CD14-positive monocyte (primary cell): Measurements from ENCODE around the gene ZSCAN5C. TPM values are rescaled to one million over a fixed set of nuclear protein-coding genes. Genes with fewer than 3 reads are reported as not detected.

Experiments used
- DNase-seq, 3 donors: peaks; one replicate each; pipeline ENCODE4 v3.0.0-alpha.2; 2011 to 2022
- H2AFZ ChIP-seq: 2 replicates; pipeline ENCODE4 v1.6.0; 2012; ENCODE audit warnings: mild to moderate bottlenecking, low read depth, low read length, inconsistent platforms; ENCODE audit not compliant: insufficient read depth, poor library complexity, severe bottlenecking
- H3K27ac ChIP-seq, 2 donors: 1 replicate in 1 of 2; 2 replicates in 1 of 2; pipeline ENCODE4 v1.5.1; 2012 to 2013; ENCODE audit warnings: low read length in 2 of 2, control low read depth in 1 of 2, inconsistent platforms in 1 of 2, low read depth in 1 of 2, mild to moderate bottlenecking in 1 of 2
- H3K27me3 ChIP-seq, 2 donors: one replicate each; pipeline versions ENCODE4 v1.6.0 to v1.6.1; 2011 to 2013; ENCODE audit warnings: low read length in 2 of 2; ENCODE audit not compliant: control insufficient read depth in 2 of 2, insufficient read depth in 2 of 2
- H3K36me3 ChIP-seq, 2 donors: replicated peaks in 1 of 2; 1 replicate in 1 of 2; 2 replicates in 1 of 2; pipeline versions ENCODE4 v1.5.1 to v1.6.1; 2012 to 2013; ENCODE audit warnings: low read length in 2 of 2, control low read depth in 1 of 2, inconsistent platforms in 1 of 2, mild to moderate bottlenecking in 1 of 2; ENCODE audit not compliant: insufficient read depth in 2 of 2, control insufficient read depth in 1 of 2
- H3K4me1 ChIP-seq, 2 donors: 1 replicate in 1 of 2; 2 replicates in 1 of 2; pipeline versions ENCODE4 v1.5.1 to v1.6.1; 2012 to 2013; ENCODE audit warnings: low read length in 2 of 2, control low read depth in 1 of 2, inconsistent platforms in 1 of 2, mild to moderate bottlenecking in 1 of 2, moderate library complexity in 1 of 2; ENCODE audit not compliant: insufficient read depth in 2 of 2, control insufficient read depth in 1 of 2
- H3K4me2 ChIP-seq: replicated peaks from 2 replicates; pipeline ENCODE3; 2012; ENCODE audit warnings: low read length, moderate library complexity, mild to moderate bottlenecking; ENCODE audit not compliant: poor library complexity, severe bottlenecking; ENCODE audit errors: extremely low read depth
- H3K4me3 ChIP-seq, 3 experiments: fragments of 200-600 bp in 1 of 3; sonication (generic) in 1 of 3; replicated peaks in 1 of 3; 1 replicate in 2 of 3; 2 replicates in 1 of 3; pipeline ENCODE4 v1.5.1; 2011 to 2013; ENCODE audit warnings: low read length in 3 of 3, mild to moderate bottlenecking in 3 of 3, control low read depth in 2 of 3, low read depth in 2 of 3, inconsistent platforms in 1 of 3, moderate library complexity in 1 of 3
- H3K79me2 ChIP-seq: 2 replicates; pipeline ENCODE4 v1.6.0; 2012; ENCODE audit warnings: mild to moderate bottlenecking, control low read depth, inconsistent platforms, low read length, moderate library complexity; ENCODE audit not compliant: insufficient read depth
- H3K9ac ChIP-seq: 2 replicates; pipeline ENCODE4 v1.6.0; 2017; ENCODE audit warnings: low read length, mild to moderate bottlenecking; ENCODE audit not compliant: insufficient read depth, poor library complexity, severe bottlenecking
- H3K9me3 ChIP-seq, 2 donors: replicated peaks in 1 of 2; 1 replicate in 1 of 2; 2 replicates in 1 of 2; pipeline versions ENCODE4 v1.5.1 to v1.6.1; 2012 to 2013; ENCODE audit warnings: low read length in 2 of 2, control low read depth in 1 of 2; ENCODE audit not compliant: control insufficient read depth in 1 of 2, insufficient read depth in 1 of 2
- H4K20me1 ChIP-seq: 2 replicates; pipeline ENCODE4 v1.6.0; 2012; ENCODE audit warnings: mild to moderate bottlenecking, low read length, control low read depth, moderate library complexity; ENCODE audit not compliant: insufficient read depth
- H3K27ac Mint-ChIP-seq, 7 donors: one replicate each; pipeline ENCODE4 v1.8.0; 2020; ENCODE audit warnings: mild to moderate bottlenecking in 7 of 7, mixed read lengths in 7 of 7, moderate library complexity in 6 of 7, inconsistent platforms in 2 of 7
- H3K27me3 Mint-ChIP-seq, 3 donors: one replicate each; pipeline ENCODE4 v1.8.0; 2021 to 2022; ENCODE audit warnings: low read depth in 3 of 3, mild to moderate bottlenecking in 3 of 3, mixed read lengths in 3 of 3, moderate library complexity in 3 of 3, inconsistent platforms in 1 of 3
- H3K36me3 Mint-ChIP-seq, 2 donors: one replicate each; pipeline ENCODE4 v1.8.0; 2020; ENCODE audit warnings: mixed read lengths in 2 of 2, inconsistent platforms in 1 of 2, mild to moderate bottlenecking in 1 of 2
- H3K4me1 Mint-ChIP-seq: one replicate; pipeline ENCODE4 v1.8.0; 2020; ENCODE audit warnings: mild to moderate bottlenecking, mixed read lengths
- H3K4me3 Mint-ChIP-seq, 2 donors: one replicate each; pipeline ENCODE4 v1.8.0; 2020; ENCODE audit warnings: mild to moderate bottlenecking in 2 of 2, mixed read lengths in 2 of 2, moderate library complexity in 1 of 2
- H3K9me3 Mint-ChIP-seq, 7 donors: one replicate each; pipeline ENCODE4 v1.8.0; 2020 to 2022; ENCODE audit warnings: mixed read lengths in 7 of 7, mild to moderate bottlenecking in 6 of 7, moderate library complexity in 6 of 7, inconsistent platforms in 2 of 7
- WGBS: methylation state at CpG from one replicate; pipeline ENCODE4 v1.1.5; 2013; ENCODE audit warnings: missing lambda C conversion rate; ENCODE audit not compliant: insufficient coverage; 5-methylcytosine and 5-hydroxymethylcytosine counted together
- intact Hi-C, 2 donors: fragments of 100-400 bp; cut with micrococcal nuclease; formaldehyde crosslinking; loops; one replicate each; pipeline versions ENCODE4 v1.15.0 to v1.15.1; 2023
- polyA plus RNA-seq, 3 donors: library from polyadenylated mRNA; depleted of rRNA in 1 of 3; unstranded in 2 of 3; stranded (reverse) in 1 of 3; fragments of 300-500 nt in 2 of 3; fragments of >200 nt in 1 of 3; fragmentation: Illumina TruSeq in 2 of 3; gene quantifications; 1 replicate in 2 of 3; 2 replicates in 1 of 3; pipeline ENCODE4 v1.2.3, GENCODE V29; 2012 to 2021
- TF ChIP-seq, protein P1 (sequence below): fragments of 200-600 bp; IDR thresholded peaks from one replicate; pipeline ENCODE4 v1.8.0; 2022; ENCODE audit warnings: antibody characterized with exemption, mild to moderate bottlenecking

Gene ZSCAN5C
- polyA plus RNA-seq, 3 donors, result not detected

DNA sequence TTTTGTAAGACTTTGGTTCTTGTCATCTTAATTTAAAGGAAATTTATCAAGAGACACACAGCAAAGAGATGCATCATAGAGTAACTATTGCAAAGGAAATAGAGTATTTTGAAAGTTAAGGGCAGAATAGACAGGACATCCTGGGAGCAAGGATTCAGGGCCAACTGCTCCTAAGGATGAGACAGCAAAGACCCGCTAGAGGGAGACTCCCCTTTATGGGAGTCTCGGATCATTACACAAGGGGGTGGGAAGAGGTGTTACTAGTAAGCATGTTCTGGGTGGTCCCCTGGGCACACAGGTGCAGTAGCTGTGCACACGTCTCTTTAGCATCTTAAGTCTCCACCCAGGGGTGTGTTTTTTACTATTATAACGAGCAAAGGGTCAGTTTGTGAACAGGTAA, 9.6 kb downstream of the ZSCAN5C start:
- Mint-ChIP-seq H3K36me3 (no peaks in the 10 kb centered on the region), H3K4me3 (no peak overlapping the region), H3K9me3 (peaks cover 0 to 9% (median 0%) of the 10 kb centered on the region in 7 donors), H3K27ac (no peak overlapping the region), H3K4me1 (peaks cover under 1% of the 10 kb centered on the region), H3K27me3 (peaks cover 8 to 27% (median 16%) of the 10 kb centered on the region in 3 donors)
- H3K27ac ChIP-seq, result no peak overlapping the region
- TF ChIP-seq, protein P1, sequence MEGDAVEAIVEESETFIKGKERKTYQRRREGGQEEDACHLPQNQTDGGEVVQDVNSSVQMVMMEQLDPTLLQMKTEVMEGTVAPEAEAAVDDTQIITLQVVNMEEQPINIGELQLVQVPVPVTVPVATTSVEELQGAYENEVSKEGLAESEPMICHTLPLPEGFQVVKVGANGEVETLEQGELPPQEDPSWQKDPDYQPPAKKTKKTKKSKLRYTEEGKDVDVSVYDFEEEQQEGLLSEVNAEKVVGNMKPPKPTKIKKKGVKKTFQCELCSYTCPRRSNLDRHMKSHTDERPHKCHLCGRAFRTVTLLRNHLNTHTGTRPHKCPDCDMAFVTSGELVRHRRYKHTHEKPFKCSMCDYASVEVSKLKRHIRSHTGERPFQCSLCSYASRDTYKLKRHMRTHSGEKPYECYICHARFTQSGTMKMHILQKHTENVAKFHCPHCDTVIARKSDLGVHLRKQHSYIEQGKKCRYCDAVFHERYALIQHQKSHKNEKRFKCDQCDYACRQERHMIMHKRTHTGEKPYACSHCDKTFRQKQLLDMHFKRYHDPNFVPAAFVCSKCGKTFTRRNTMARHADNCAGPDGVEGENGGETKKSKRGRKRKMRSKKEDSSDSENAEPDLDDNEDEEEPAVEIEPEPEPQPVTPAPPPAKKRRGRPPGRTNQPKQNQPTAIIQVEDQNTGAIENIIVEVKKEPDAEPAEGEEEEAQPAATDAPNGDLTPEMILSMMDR, result no peak
- no peak overlapping the region for H3K4me2 ChIP-seq
- intact Hi-C loops, result no loop called here
- H2AFZ ChIP-seq, result no peak overlapping the region
- no peaks in the 10 kb centered on the region for H3K4me1 ChIP-seq
- H3K79me2 ChIP-seq, result no peaks in the 10 kb centered on the region
- peaks cover 0 to 5% of the 10 kb centered on the region in 2 donors for H3K27me3 ChIP-seq
- H3K9ac ChIP-seq, result no peak overlapping the region
- no peak for DNase-seq
- no peaks in the 10 kb centered on the region for H3K9me3 ChIP-seq
- H3K36me3 ChIP-seq, result no peaks in the 10 kb centered on the region
- no CpG with 5 or more reads among the region's 4 CpGs for WGBS
- no peak overlapping the region for H3K4me3 ChIP-seq
- no peaks in the 10 kb centered on the region for H4K20me1 ChIP-seq

DNA sequence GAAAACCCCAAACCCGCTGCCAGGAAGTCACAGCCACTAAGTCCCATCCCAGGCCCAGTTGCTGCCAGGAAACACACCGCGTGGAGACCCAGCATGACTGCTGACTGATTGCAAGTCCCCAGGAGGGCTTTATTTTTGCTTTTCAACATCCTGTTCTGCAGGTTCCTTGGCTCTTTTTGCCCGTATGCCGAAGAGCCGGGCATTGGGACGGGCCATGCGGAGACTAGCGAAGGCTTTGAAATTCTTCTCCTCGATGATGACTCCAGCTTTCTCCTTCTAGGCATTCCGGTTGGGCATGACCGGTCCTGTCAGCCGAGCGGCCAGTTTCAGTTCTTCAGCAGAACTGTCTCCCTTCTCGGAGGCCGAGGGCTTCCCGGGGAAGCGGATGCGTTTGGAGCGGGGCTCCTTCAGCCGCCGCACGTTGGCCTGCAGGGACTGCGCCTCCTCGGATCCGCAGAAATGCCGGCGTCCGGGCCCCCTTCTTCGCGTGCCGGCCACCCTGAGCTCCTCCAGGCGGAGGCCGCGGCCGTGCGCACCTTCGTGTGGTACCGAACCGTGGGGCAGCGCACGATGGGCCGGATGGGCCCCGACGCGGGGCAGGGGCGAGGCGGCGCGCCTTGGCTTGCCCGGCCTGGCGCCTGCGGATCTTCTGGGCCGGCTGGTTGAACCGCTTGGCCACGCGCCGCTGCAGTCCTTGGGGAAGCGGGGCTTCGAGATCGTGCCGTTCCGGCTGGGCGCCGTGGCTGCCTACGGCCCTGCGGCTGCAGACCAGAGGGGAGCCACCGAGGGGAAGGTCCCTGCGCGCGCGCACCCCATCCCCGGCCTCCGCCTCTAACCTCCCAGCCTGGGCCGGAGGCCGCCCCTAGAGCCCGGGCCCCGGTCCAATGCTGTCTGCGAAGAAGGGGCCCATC, 15.2 kb downstream of the ZSCAN5C start:
- H3K27ac Mint-ChIP-seq, result no peak overlapping the region
- Histone ChIP-seq H2AFZ (peak overlapping the region; percentile 62), H3K36me3 (peaks cover 0 to 12% of the 10 kb centered on the region in 2 donors), H3K27me3 (peaks cover 0 to 16% of the 10 kb centered on the region in 2 donors), H3K9ac (peak overlapping the region; percentile 15), H3K4me3 (peak overlapping the region in 2 of 3 experiments; percentile 12 to 62), H3K79me2 (no peaks in the 10 kb centered on the region), H3K4me1 (peaks cover 3 to 11% of the 10 kb centered on the region in 2 donors), H4K20me1 (no peaks in the 10 kb centered on the region), H3K4me2 (peak overlapping the region; percentile 72), H3K27ac (no peak overlapping the region), H3K9me3 (no peaks in the 10 kb centered on the region)
- WGBS, result 11% methylated on average over 79 of the region's 79 CpGs
- peaks cover 15 to 20% of the 10 kb centered on the region in 2 donors for H3K36me3 Mint-ChIP-seq
- H3K4me1 Mint-ChIP-seq, result peaks cover 9% of the 10 kb centered on the region
- no peak for DNase-seq
- intact Hi-C loops, result no loop called here
- peak overlapping the region; percentile 66 to 87 for H3K4me3 Mint-ChIP-seq
- TF ChIP-seq, protein P1, result no peak
- H3K27me3 Mint-ChIP-seq, result peaks cover 17 to 38% (median 26%) of the 10 kb centered on the region in 3 donors
- peaks cover 0 to 6% (median 0%) of the 10 kb centered on the region in 7 donors for H3K9me3 Mint-ChIP-seq
